HCT116 (cell line): ENCODE measurements around the gene SYNDIG1. TPM values are rescaled to one million over a fixed set of nuclear protein-coding genes. Genes with fewer than 3 reads are reported as not detected.

Experiments
- ATAC-seq: fragments of 200-7000 bp; cut with Tn5 transposase; 2 replicates; pipeline ENCODE4 v1.9.1; 2020; ENCODE audit warnings: mild to moderate bottlenecking, moderate library complexity
- BruUV-seq: library from RNA; stranded (reverse); fragments of 400-500 nt; replicated peaks from 2 replicates; lab custom pipeline; 2021; lab: Mats Ljungman, UMichigan
- CTCF ChIA-PET: fragments of 300-600 bp; sonication (Branson Sonifier 250); formaldehyde crosslinking; loops from one replicate; lab custom pipeline; 2021; ENCODE audit warnings: antibody characterized with exemption; lab: Charles Lee
- POLR2A ChIA-PET: fragments of 300-600, 350-600 bp; sonication (Branson Sonifier 250); formaldehyde crosslinking; loops from one replicate; lab custom pipeline; 2021; ENCODE audit warnings: antibody characterized with exemption; lab: Charles Lee
- RAD21 ChIA-PET, 2 experiments: fragments of 300-600 bp; sonication (Branson Sonifier 250); formaldehyde crosslinking; loops; one replicate each; lab custom pipeline; 2023; ENCODE audit warnings: low total read pairs in 2 of 2; ENCODE audit not compliant: uncharacterized antibody in 2 of 2, unreplicated experiment in 2 of 2, low non-redundant PET in 1 of 2; lab: Charles Lee
- DNase-seq: peaks from one replicate; pipeline ENCODE4 v3.0.0-alpha.2; 2010; ENCODE audit warnings: low read depth, low spot score
- H2AFZ ChIP-seq: fragments of 200-600 bp; shearing (Covaris generic), sonication (generic); 2 replicates; pipeline ENCODE4 v1.6.1; 2017; ENCODE audit warnings: low read depth, mixed run types, mixed read lengths, antibody characterized with exemption, low read length; ENCODE audit not compliant: poor library complexity, severe bottlenecking
- H3K27ac ChIP-seq: 2 replicates; pipeline ENCODE4 v1.5.1; 2012; ENCODE audit warnings: low read depth, low read length
- H3K27me3 ChIP-seq: fragments of 200-600 bp; sonication (generic); 2 replicates; pipeline ENCODE4 v1.6.1; 2016; ENCODE audit warnings: mixed run types, low read length, mixed read lengths; ENCODE audit not compliant: insufficient read depth
- H3K36me3 ChIP-seq, 2 experiments: fragments of 200-500 bp in 1 of 2; fragments of 200-600 bp in 1 of 2; sonication (Bioruptor generic) in 1 of 2; sonication (generic) in 1 of 2; 2 replicates each; pipeline versions ENCODE4 v1.5.1 to v1.6.1; 2014 to 2016; ENCODE audit warnings: low read length in 2 of 2, inconsistent platforms in 1 of 2, mixed read lengths in 1 of 2, mixed run types in 1 of 2; ENCODE audit not compliant: insufficient read depth in 2 of 2, control insufficient read depth in 1 of 2
- H3K4me1 ChIP-seq, 2 experiments: fragments of 200-600 bp in 1 of 2; sonication (generic) in 1 of 2; 2 replicates each; pipeline versions ENCODE4 v1.5.1 to v1.6.1; 2012 to 2017; ENCODE audit warnings: low read length in 2 of 2, inconsistent platforms in 1 of 2, mild to moderate bottlenecking in 1 of 2, mixed read lengths in 1 of 2, mixed run types in 1 of 2, moderate library complexity in 1 of 2; ENCODE audit not compliant: insufficient read depth in 2 of 2, control insufficient read depth in 1 of 2
- H3K4me2 ChIP-seq: fragments of 200-600 bp; sonication (generic); 2 replicates; pipeline ENCODE4 v1.6.1; 2017; ENCODE audit warnings: mixed run types, low read length, mixed read lengths
- H3K4me3 ChIP-seq, 2 experiments: fragments of 200-600 bp in 1 of 2; sonication (generic) in 1 of 2; replicated peaks in 1 of 2; 2 replicates each; pipeline ENCODE4 v1.5.1; 2011 to 2016; ENCODE audit warnings: low read length in 2 of 2, control low read depth in 1 of 2, low read depth in 1 of 2, mild to moderate bottlenecking in 1 of 2, mixed read lengths in 1 of 2, mixed run types in 1 of 2
- H3K79me2 ChIP-seq: fragments of 200-600 bp; sonication (generic); 2 replicates; pipeline ENCODE4 v1.6.1; 2017; ENCODE audit warnings: mild to moderate bottlenecking, mixed run types, low read length, moderate library complexity, mixed read lengths; ENCODE audit not compliant: insufficient read depth
- H3K9ac ChIP-seq: fragments of 200-600 bp; sonication (generic); 2 replicates; pipeline ENCODE4 v1.6.1; 2016; ENCODE audit warnings: low read length, mixed read lengths
- H3K9me2 ChIP-seq: fragments of 200-600 bp; sonication (generic), shearing (Covaris generic); 2 replicates; pipeline ENCODE4 v1.6.1; 2017; ENCODE audit warnings: mixed run types, mild to moderate bottlenecking, moderate library complexity; ENCODE audit not compliant: insufficient read depth
- H3K9me3 ChIP-seq, 2 experiments: fragments of 200-500 bp in 1 of 2; fragments of 200-600 bp in 1 of 2; sonication (Bioruptor generic) in 1 of 2; sonication (generic) in 1 of 2; 2 replicates each; pipeline ENCODE4 v1.6.1; 2014 to 2017; ENCODE audit warnings: low read length in 2 of 2, mixed read lengths in 2 of 2, inconsistent platforms in 1 of 2, low read depth in 1 of 2, mild to moderate bottlenecking in 1 of 2, mixed run types in 1 of 2, moderate library complexity in 1 of 2; ENCODE audit not compliant: control insufficient read depth in 1 of 2, insufficient read depth in 1 of 2
- H4K20me1 ChIP-seq: fragments of 200-600 bp; sonication (generic), shearing (Covaris generic); 2 replicates; pipeline ENCODE4 v1.6.1; 2017; ENCODE audit warnings: mixed run types, mild to moderate bottlenecking, moderate library complexity; ENCODE audit not compliant: insufficient read depth
- CBX3 ChIP-seq: IDR thresholded peaks from 2 replicates; pipeline ENCODE4 v1.6.1; 2012; ENCODE audit warnings: low read depth
- CEBPB ChIP-seq: IDR thresholded peaks from 2 replicates; pipeline ENCODE4 v1.6.1; 2012; ENCODE audit warnings: low read depth
- EGR1 ChIP-seq: IDR thresholded peaks from 2 replicates; pipeline ENCODE4 v1.6.1; 2012; ENCODE audit warnings: low read depth
- ELF1 ChIP-seq: IDR thresholded peaks from 2 replicates; pipeline ENCODE4 v1.6.1; 2012; ENCODE audit warnings: low read depth, borderline replicate concordance
- EZH2 ChIP-seq: fragments of 200-600 bp; sonication (generic); IDR thresholded peaks from 2 replicates; pipeline ENCODE4 v1.6.1; 2017; ENCODE audit warnings: antibody characterized with exemption, mixed run types
- FOSL1 ChIP-seq: IDR thresholded peaks from 2 replicates; pipeline ENCODE4 v1.6.1; 2012; ENCODE audit warnings: low read depth
- JUND ChIP-seq: IDR thresholded peaks from 2 replicates; pipeline ENCODE4 v1.6.1; 2012
- POLR2A ChIP-seq: IDR thresholded peaks from 2 replicates; pipeline ENCODE4 v1.7.0; 2011; ENCODE audit warnings: borderline replicate concordance; ENCODE audit not compliant: insufficient read depth, insufficient read length; ENCODE audit errors: extremely low read depth
- RAD21 ChIP-seq: IDR thresholded peaks from 2 replicates; pipeline ENCODE4 v1.6.1; 2012; ENCODE audit warnings: low read depth, mild to moderate bottlenecking
- SIN3A ChIP-seq: IDR thresholded peaks from 2 replicates; pipeline ENCODE4 v1.6.1; 2012; ENCODE audit warnings: low read depth
- SP1 ChIP-seq: IDR thresholded peaks from 2 replicates; pipeline ENCODE4 v1.6.1; 2012; ENCODE audit warnings: low read depth
- SRF ChIP-seq: IDR thresholded peaks from 2 replicates; pipeline ENCODE4 v1.6.1; 2012; ENCODE audit warnings: low read depth
- YY1 ChIP-seq: IDR thresholded peaks from 2 replicates; pipeline ENCODE4 v1.6.1; 2011; ENCODE audit warnings: low read length, low read depth, moderate library complexity, mild to moderate bottlenecking; ENCODE audit not compliant: insufficient replicate concordance; ENCODE audit errors: extremely low read depth
- ZNF274 ChIP-seq: fragments of 200-500 bp; sonication (Bioruptor generic); IDR thresholded peaks from 2 replicates; pipeline ENCODE4 v1.6.1; 2014; ENCODE audit warnings: mild to moderate bottlenecking, low read depth, low read length, inconsistent platforms
- intact Hi-C: fragments of 100-400 bp; cut with micrococcal nuclease; formaldehyde crosslinking; loops from 2 replicates; pipeline ENCODE4 v1.10.0; 2022
- total RNA-seq: library from RNA; stranded (reverse); gene quantifications from one replicate; pipeline ENCODE4 v1.2.1, GENCODE V29; 2021; ENCODE audit not compliant: unreplicated experiment
- TF ChIP-seq, protein P1 (sequence below): IDR thresholded peaks from 2 replicates; pipeline ENCODE4 v1.6.1; 2012
- TF ChIP-seq, protein P2 (sequence below): IDR thresholded peaks from 2 replicates; pipeline ENCODE4 v1.6.1; 2012
- TF ChIP-seq, protein P3 (sequence below): IDR thresholded peaks from 2 replicates; pipeline ENCODE4 v1.6.1; 2011; ENCODE audit warnings: mild to moderate bottlenecking, low read length, moderate library complexity; ENCODE audit not compliant: insufficient replicate concordance; ENCODE audit errors: extremely low read depth

The SYNDIG1 gene
- total RNA-seq, 1 experiment from 2014 or later, result not detected

DNA sequence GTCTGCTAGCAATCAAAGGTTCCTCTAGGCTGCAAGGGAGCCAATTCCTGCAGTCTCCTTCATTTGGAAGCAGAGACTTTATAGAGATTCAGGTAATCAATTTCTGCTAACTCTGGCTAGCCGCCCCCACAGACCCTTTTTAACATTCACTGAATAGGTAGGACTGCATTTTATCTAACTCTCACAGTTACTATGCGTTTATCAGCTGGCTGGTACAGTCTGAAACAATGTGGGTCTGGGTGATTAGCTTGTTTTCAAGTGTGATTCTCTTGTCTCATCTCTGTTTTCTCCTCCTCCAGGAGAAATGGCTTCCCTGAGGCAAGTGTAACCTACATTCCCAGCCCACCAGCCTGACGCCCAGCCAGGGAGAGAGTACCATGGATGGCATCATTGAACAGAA, 73.3 kb downstream of the SYNDIG1 start:
- H3K4me1 ChIP-seq, result no peaks in the 10 kb centered on the region
- CTCF ChIA-PET, result no interaction called here
- H3K9ac ChIP-seq, result no peak overlapping the region
- H3K4me2 ChIP-seq, result no peak overlapping the region
- no peaks in the 10 kb centered on the region for H4K20me1 ChIP-seq
- no peak overlapping the region for H3K4me3 ChIP-seq
- H3K9me3 ChIP-seq, result no peaks in the 10 kb centered on the region
- no TSS peak for BruUV-seq
- H3K27ac ChIP-seq, result no peak overlapping the region
- peaks cover 6% of the 10 kb centered on the region; the same call in 1 of the 2 replicates for H3K27me3 ChIP-seq
- POLR2A ChIA-PET, result no interaction called here
- H2AFZ ChIP-seq, result no peak overlapping the region
- DNase-seq (no peak), ATAC-seq (no peak)
- intact Hi-C loops, result no loop called here
- RAD21 ChIA-PET, result no interaction called here
- TF ChIP-seq SIN3A, result no peak
- H3K36me3 ChIP-seq, result no peaks in the 10 kb centered on the region
- H3K79me2 ChIP-seq, result no peaks in the 10 kb centered on the region
- H3K9me2 ChIP-seq, result no peaks in the 10 kb centered on the region

DNA sequence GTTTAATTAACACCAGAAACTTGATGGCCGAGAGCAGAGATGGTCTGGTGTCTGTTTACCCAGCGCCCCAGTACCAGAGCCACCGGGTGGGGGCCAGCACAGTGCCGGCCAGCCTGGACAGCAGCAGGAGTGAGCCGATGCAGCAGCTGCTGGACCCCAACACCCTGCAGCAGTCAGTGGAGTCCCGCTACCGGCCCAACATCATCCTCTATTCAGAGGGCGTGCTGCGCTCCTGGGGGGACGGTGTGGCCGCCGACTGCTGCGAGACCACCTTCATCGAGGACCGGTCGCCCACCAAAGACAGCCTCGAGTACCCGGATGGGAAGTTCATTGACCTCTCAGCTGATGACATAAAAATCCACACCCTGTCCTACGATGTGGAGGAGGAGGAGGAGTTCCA, 73.7 kb downstream of the SYNDIG1 start:
- no peaks in the 10 kb centered on the region for H3K9me3 ChIP-seq
- no peaks in the 10 kb centered on the region for H3K36me3 ChIP-seq
- ChIA-PET POLR2A (no interaction called here), CTCF (no interaction called here), RAD21 (no interaction called here)
- DNase-seq (no peak), ATAC-seq (no peak)
- intact Hi-C loops, result no loop called here
- H3K4me1 ChIP-seq, result no peaks in the 10 kb centered on the region
- no peak overlapping the region for H3K27ac ChIP-seq
- H3K27me3 ChIP-seq, result peaks cover 5% of the 10 kb centered on the region; the same call in 1 of the 2 replicates
- H3K9ac ChIP-seq, result no peak overlapping the region
- H3K9me2 ChIP-seq, result no peaks in the 10 kb centered on the region
- H3K79me2 ChIP-seq, result no peaks in the 10 kb centered on the region
- no peak overlapping the region for H3K4me3 ChIP-seq
- no peak overlapping the region for H3K4me2 ChIP-seq
- H4K20me1 ChIP-seq, result no peaks in the 10 kb centered on the region
- BruUV-seq, result no TSS peak
- TF ChIP-seq RAD21 (no peak), YY1 (no peak), SP1 (no peak), FOSL1 (no peak), EGR1 (no peak), ZNF274 (no peak), SRF (no peak), CBX3 (no peak), EZH2 (no peak), ELF1 (no peak), POLR2A (no peak), JUND (no peak), CEBPB (no peak)
- TF ChIP-seq, protein P1, sequence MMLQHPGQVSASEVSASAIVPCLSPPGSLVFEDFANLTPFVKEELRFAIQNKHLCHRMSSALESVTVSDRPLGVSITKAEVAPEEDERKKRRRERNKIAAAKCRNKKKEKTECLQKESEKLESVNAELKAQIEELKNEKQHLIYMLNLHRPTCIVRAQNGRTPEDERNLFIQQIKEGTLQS, result no peak
- TF ChIP-seq, protein P2, sequence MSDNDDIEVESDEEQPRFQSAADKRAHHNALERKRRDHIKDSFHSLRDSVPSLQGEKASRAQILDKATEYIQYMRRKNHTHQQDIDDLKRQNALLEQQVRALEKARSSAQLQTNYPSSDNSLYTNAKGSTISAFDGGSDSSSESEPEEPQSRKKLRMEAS, result no peak
- TF ChIP-seq, protein P3, sequence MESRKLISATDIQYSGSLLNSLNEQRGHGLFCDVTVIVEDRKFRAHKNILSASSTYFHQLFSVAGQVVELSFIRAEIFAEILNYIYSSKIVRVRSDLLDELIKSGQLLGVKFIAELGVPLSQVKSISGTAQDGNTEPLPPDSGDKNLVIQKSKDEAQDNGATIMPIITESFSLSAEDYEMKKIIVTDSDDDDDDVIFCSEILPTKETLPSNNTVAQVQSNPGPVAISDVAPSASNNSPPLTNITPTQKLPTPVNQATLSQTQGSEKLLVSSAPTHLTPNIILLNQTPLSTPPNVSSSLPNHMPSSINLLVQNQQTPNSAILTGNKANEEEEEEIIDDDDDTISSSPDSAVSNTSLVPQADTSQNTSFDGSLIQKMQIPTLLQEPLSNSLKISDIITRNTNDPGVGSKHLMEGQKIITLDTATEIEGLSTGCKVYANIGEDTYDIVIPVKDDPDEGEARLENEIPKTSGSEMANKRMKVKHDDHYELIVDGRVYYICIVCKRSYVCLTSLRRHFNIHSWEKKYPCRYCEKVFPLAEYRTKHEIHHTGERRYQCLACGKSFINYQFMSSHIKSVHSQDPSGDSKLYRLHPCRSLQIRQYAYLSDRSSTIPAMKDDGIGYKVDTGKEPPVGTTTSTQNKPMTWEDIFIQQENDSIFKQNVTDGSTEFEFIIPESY, result no peak
- no peak overlapping the region for H2AFZ ChIP-seq
